Endothelial cell (in vitro differentiated cells): ENCODE results near the gene UBASH3B. TPM values are rescaled to one million over a fixed set of nuclear protein-coding genes. Genes with fewer than 3 reads are reported as not detected.

Experiments used
- DNase-seq: peaks from one replicate; pipeline ENCODE4 v3.0.0; 2021; ENCODE audit warnings: low spot score
- H3K27ac Mint-ChIP-seq: one replicate; pipeline ENCODE4 v1.8.0; 2021; ENCODE audit warnings: mixed read lengths, inconsistent platforms; ENCODE audit not compliant: unreplicated experiment
- H3K27me3 Mint-ChIP-seq: one replicate; pipeline ENCODE4 v1.8.0; 2021; ENCODE audit warnings: mild to moderate bottlenecking, moderate library complexity, mixed read lengths, inconsistent platforms; ENCODE audit not compliant: unreplicated experiment
- H3K36me3 Mint-ChIP-seq: one replicate; pipeline ENCODE4 v1.8.0; 2021; ENCODE audit warnings: mild to moderate bottlenecking, low read depth, mixed read lengths, inconsistent platforms; ENCODE audit not compliant: unreplicated experiment
- H3K4me1 Mint-ChIP-seq: one replicate; pipeline ENCODE4 v1.8.0; 2021; ENCODE audit warnings: mild to moderate bottlenecking, mixed read lengths, inconsistent platforms; ENCODE audit not compliant: unreplicated experiment
- H3K4me3 Mint-ChIP-seq: one replicate; pipeline ENCODE4 v1.8.0; 2021; ENCODE audit warnings: mild to moderate bottlenecking, mixed read lengths, inconsistent platforms; ENCODE audit not compliant: unreplicated experiment
- H3K9me3 Mint-ChIP-seq: one replicate; pipeline ENCODE4 v1.8.0; 2021; ENCODE audit warnings: mixed read lengths, inconsistent platforms; ENCODE audit not compliant: unreplicated experiment
- total RNA-seq: library from RNA; stranded (reverse); fragmentation: NEBNext Ultra II Directional; extraction: Animal tissue kit (Norgen Biotek cat#: 25700); gene quantifications from one replicate; pipeline ENCODE4 v1.2.1, GENCODE V29; 2021; ENCODE audit not compliant: unreplicated experiment
- TF ChIP-seq, protein P1 (sequence below): fragments of 200-600 bp; sonication (generic); IDR thresholded peaks from one replicate; pipeline ENCODE4 v1.5.0; 2021; ENCODE audit warnings: antibody characterized with exemption; ENCODE audit not compliant: unreplicated experiment

The UBASH3B gene
- total RNA-seq, 1 donor from 2014 or later, result 43.3 TPM

DNA sequence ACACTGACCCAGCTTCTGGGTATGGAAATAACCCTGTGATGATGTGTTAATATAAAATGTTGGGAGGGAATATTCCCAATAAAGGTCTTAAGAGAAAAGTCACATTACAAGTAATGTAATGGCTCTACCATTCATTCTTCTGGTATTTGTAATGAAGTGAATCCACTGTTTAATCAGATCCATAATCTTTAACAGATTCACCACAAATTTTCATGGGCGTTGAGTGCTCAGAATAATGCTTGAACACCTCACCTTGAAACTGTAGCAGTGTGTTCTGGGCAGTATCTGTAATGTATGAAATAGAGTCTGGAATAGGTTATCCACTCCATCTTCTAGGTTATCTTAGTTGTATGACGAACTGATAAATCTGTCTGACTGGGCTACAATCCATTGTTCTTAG, 156.2 kb downstream of the UBASH3B start:
- Mint-ChIP-seq H3K36me3 (no peaks in the 10 kb centered on the region), H3K27me3 (no peaks in the 10 kb centered on the region), H3K27ac (no peak overlapping the region), H3K4me1 (peaks cover 23% of the 10 kb centered on the region), H3K4me3 (no peak overlapping the region), H3K9me3 (no peaks in the 10 kb centered on the region)
- TF ChIP-seq, protein P1, sequence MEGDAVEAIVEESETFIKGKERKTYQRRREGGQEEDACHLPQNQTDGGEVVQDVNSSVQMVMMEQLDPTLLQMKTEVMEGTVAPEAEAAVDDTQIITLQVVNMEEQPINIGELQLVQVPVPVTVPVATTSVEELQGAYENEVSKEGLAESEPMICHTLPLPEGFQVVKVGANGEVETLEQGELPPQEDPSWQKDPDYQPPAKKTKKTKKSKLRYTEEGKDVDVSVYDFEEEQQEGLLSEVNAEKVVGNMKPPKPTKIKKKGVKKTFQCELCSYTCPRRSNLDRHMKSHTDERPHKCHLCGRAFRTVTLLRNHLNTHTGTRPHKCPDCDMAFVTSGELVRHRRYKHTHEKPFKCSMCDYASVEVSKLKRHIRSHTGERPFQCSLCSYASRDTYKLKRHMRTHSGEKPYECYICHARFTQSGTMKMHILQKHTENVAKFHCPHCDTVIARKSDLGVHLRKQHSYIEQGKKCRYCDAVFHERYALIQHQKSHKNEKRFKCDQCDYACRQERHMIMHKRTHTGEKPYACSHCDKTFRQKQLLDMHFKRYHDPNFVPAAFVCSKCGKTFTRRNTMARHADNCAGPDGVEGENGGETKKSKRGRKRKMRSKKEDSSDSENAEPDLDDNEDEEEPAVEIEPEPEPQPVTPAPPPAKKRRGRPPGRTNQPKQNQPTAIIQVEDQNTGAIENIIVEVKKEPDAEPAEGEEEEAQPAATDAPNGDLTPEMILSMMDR, result no peak
- DNase-seq, result no peak

DNA sequence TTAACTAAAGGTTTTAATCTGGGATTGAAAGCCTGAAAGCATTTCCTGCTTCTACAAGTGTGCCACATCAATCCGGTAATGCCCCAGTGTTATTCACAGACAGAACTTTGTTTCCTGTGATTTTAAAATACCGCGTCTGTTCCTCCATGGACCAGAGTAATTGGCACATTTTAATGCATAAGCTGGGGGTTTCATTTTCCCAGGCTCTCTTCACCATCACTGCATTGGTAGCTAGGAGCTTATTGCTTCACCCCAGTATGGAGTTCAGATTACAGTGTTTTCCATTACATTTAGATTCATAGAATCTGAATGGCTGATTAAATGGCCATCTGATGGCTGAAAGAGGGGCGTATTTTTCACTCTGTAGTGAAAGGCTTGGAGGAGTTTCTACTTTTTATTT, 157.1 kb downstream of the UBASH3B start:
- DNase-seq, result no peak
- H3K36me3 Mint-ChIP-seq, result no peaks in the 10 kb centered on the region

DNA sequence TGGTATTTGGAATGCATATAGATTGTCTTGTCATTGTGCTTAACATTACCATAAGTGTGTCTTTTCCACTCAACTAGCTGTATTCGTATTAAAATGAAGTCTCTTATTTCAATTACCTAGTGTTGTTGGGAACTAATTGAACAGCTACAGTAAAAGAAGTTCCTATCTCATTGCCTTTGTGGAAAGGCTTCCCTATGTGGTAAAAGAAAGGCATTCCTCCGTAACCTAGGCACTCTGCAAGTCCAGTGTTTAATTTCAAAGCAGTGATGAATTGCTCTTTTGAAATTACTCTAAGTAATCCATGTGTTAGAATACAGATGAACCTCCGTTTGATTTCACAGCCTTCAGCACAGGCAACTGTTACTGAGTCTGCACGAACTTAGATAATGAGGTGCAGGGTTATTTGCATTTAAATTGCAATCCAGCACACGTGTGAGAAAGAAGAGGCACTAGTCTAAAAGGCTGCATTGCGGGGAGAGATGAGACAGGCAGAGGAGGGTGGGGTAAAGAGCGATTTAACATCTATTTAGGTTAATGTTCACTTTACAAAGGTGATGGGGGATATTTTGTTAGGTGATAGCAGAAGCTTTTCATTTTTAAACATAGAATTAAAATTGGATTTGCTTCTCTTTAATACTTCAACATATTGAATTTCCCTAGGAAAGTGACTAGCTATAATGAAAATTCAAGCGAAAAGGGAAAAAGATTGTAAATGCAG, 157.8 kb downstream of the UBASH3B start:
- Mint-ChIP-seq H3K27me3 (no peaks in the 10 kb centered on the region), H3K36me3 (peaks cover 3% of the 10 kb centered on the region), H3K27ac (no peak overlapping the region), H3K9me3 (peaks cover 3% of the 10 kb centered on the region), H3K4me1 (peaks cover 18% of the 10 kb centered on the region), H3K4me3 (no peak overlapping the region)
- no peak for DNase-seq
- TF ChIP-seq, protein P1, result no peak

More for the DNA sequence above, 157.1 kb downstream of the UBASH3B start:
- H3K4me1 Mint-ChIP-seq, result peaks cover 23% of the 10 kb centered on the region
- no peaks in the 10 kb centered on the region for H3K27me3 Mint-ChIP-seq
- no peak overlapping the region for H3K4me3 Mint-ChIP-seq
- H3K27ac Mint-ChIP-seq, result no peak overlapping the region
- TF ChIP-seq, protein P1, result no peak
- no peaks in the 10 kb centered on the region for H3K9me3 Mint-ChIP-seq

DNA sequence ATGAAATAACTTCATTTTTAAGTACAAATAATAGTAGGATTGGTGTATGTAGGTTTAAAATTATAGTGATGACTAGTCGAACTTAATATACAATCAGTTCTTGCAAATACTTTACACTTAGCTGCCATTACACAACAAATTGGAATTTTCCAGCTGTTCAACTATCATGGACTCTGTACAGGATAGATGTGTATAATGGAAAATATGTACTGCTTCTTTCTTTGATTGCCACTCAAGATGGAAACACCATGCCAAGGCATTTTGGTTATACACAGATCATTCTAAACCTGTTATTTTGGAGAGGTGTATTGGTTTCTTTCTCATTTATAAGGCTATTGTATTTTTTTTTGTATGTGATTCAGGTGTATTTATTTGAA, 158.4 kb downstream of the UBASH3B start:
- Mint-ChIP-seq H3K4me1 (peaks cover 14% of the 10 kb centered on the region), H3K4me3 (no peak overlapping the region), H3K9me3 (peaks cover 5% of the 10 kb centered on the region), H3K27me3 (no peaks in the 10 kb centered on the region), H3K36me3 (peaks cover 8% of the 10 kb centered on the region), H3K27ac (no peak overlapping the region)
- DNase-seq, result no peak
- TF ChIP-seq, protein P1, result no peak

DNA sequence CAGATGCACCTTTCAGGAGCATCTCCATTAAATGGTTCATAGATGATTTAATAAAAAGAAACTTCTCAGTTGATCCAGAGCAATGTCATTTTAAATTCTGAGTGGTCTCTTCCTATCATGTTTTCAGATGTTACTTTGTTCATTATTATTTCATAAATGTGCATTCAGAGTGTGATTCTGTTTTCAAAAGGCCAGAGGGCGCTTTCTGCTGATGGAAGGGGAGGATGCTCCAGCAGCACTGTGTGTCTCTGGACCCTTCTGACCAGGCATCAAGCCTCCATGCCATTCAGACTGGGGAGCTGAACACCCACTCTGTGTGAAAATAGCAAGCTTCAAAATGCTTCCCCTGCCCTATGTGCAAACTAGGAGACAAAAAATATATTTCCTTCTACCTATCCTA, 158.9 kb downstream of the UBASH3B start:
- peaks cover 11% of the 10 kb centered on the region for H3K36me3 Mint-ChIP-seq
- no peak overlapping the region for H3K4me3 Mint-ChIP-seq
- no peak for DNase-seq
- H3K9me3 Mint-ChIP-seq, result peaks cover 5% of the 10 kb centered on the region
- H3K4me1 Mint-ChIP-seq, result peaks cover 14% of the 10 kb centered on the region
- TF ChIP-seq, protein P1, result no peak
- no peaks in the 10 kb centered on the region for H3K27me3 Mint-ChIP-seq
- no peak overlapping the region for H3K27ac Mint-ChIP-seq
